ENCODE measurements around the gene HTR3A.

The HTR3A gene

GRCh38 chr11:113949891-113950290, 25.0 kb upstream of the HTR3A start:
- Histone ChIP-seq H3K36me3 (replicated peaks; ENCODE audit: insufficient read depth, low read length) (no peaks in the 10 kb centered on the region), H3K9me3 (replicated peaks; ENCODE audit: insufficient read depth, low read length) (no peaks in the 10 kb centered on the region), H3K4me1 (ENCODE audit: low read length) (no peaks in the 10 kb centered on the region), H3K9ac (ENCODE audit: low read length) (no peak overlapping the region), H3K79me2 (ENCODE audit: low read length) (no peaks in the 10 kb centered on the region), H3K9me2 (replicated peaks; ENCODE audit: insufficient read depth, low read length) (no peaks in the 10 kb centered on the region), H2AFZ (ENCODE audit: low read length) (no peak overlapping the region), H3K4me3 (ENCODE audit: low read length) (no peak overlapping the region), H4K20me1 (ENCODE audit: insufficient read depth, low read length) (no peaks in the 10 kb centered on the region), H3F3A (ENCODE audit: insufficient read depth, low read length) (no peaks in the 10 kb centered on the region), H3K4me2 (ENCODE audit: low read depth, low read length) (no peak overlapping the region), H3K27me3 (replicated peaks; ENCODE audit: insufficient read depth, low read length) (no peaks in the 10 kb centered on the region), H3K27ac (ENCODE audit: low read length) (no peak overlapping the region)
- no peak for DNase-seq
- TF ChIP-seq CTCF (IDR thresholded peaks at IDR 0.05; ENCODE audit: low read length) (no peak), EZH2 (optimal IDR thresholded peaks at IDR 0.05; ENCODE audit: low read depth, low read length) (no peak), EZH2phosphoT487 (IDR thresholded peaks at IDR 0.05; ENCODE audit: low read length) (no peak)

DNA sequence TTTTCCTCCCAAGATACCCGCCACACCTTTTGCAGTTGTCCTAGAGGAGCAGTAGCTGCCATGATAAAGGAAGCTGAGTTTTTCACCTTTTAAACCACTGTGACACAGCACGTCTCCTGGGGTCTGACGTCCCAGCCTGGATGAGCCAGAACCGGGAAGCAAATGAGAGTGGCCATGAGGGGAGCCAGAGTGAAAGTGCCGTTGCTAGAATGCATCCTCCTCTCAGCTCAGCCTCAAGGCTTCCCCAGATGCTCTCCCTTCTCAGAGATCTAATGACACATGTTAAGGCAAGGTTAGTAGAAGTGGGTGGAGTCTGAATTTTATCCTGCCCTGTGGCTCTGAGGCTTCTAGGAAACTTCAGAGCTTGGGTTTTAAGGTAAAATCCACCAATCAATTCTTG, 23.4 kb upstream of the HTR3A start:
- H3K4me1 ChIP-seq (ENCODE audit: low read length), result no peaks in the 10 kb centered on the region
- H4K20me1 ChIP-seq (ENCODE audit: insufficient read depth, low read length), result no peaks in the 10 kb centered on the region
- H3K27ac ChIP-seq (ENCODE audit: low read length), result no peak overlapping the region
- no peak overlapping the region for H3K4me2 ChIP-seq (ENCODE audit: low read depth, low read length)
- H2AFZ ChIP-seq (ENCODE audit: low read length), result no peak overlapping the region
- no peak overlapping the region for H3K4me3 ChIP-seq (ENCODE audit: low read length)
- H3K9me3 ChIP-seq (replicated peaks; ENCODE audit: insufficient read depth, low read length), result no peaks in the 10 kb centered on the region
- H3K36me3 ChIP-seq (replicated peaks; ENCODE audit: insufficient read depth, low read length), result no peaks in the 10 kb centered on the region
- H3K9ac ChIP-seq (ENCODE audit: low read length), result no peak overlapping the region
- no peak for DNase-seq
- no peak for TF ChIP-seq EZH2phosphoT487 (IDR thresholded peaks at IDR 0.05; ENCODE audit: low read length)
- TF ChIP-seq EZH2 (optimal IDR thresholded peaks at IDR 0.05; ENCODE audit: low read depth, low read length), result no peak
- no peak for TF ChIP-seq CTCF (IDR thresholded peaks at IDR 0.05; ENCODE audit: low read length)
- H3F3A ChIP-seq (ENCODE audit: insufficient read depth, low read length), result no peaks in the 10 kb centered on the region
- H3K9me2 ChIP-seq (replicated peaks; ENCODE audit: insufficient read depth, low read length), result no peaks in the 10 kb centered on the region
- no peaks in the 10 kb centered on the region for H3K79me2 ChIP-seq (ENCODE audit: low read length)
- H3K27me3 ChIP-seq (replicated peaks; ENCODE audit: insufficient read depth, low read length), result no peaks in the 10 kb centered on the region

GRCh38 chr11:113952070-113952469, 22.8 kb upstream of the HTR3A start:
- Histone ChIP-seq H3K27me3 (replicated peaks; ENCODE audit: insufficient read depth, low read length) (no peaks in the 10 kb centered on the region), H3K79me2 (ENCODE audit: low read length) (no peaks in the 10 kb centered on the region), H2AFZ (ENCODE audit: low read length) (no peak overlapping the region), H3K4me3 (ENCODE audit: low read length) (no peak overlapping the region), H3F3A (ENCODE audit: insufficient read depth, low read length) (no peaks in the 10 kb centered on the region), H4K20me1 (ENCODE audit: insufficient read depth, low read length) (no peaks in the 10 kb centered on the region), H3K9me3 (replicated peaks; ENCODE audit: insufficient read depth, low read length) (no peaks in the 10 kb centered on the region), H3K4me2 (ENCODE audit: low read depth, low read length) (no peak overlapping the region), H3K27ac (ENCODE audit: low read length) (no peak overlapping the region), H3K9me2 (replicated peaks; ENCODE audit: insufficient read depth, low read length) (no peaks in the 10 kb centered on the region), H3K4me1 (ENCODE audit: low read length) (no peaks in the 10 kb centered on the region), H3K9ac (ENCODE audit: low read length) (no peak overlapping the region), H3K36me3 (replicated peaks; ENCODE audit: insufficient read depth, low read length) (no peaks in the 10 kb centered on the region)
- no peak for TF ChIP-seq EZH2phosphoT487 (IDR thresholded peaks at IDR 0.05; ENCODE audit: low read length)
- TF ChIP-seq CTCF (IDR thresholded peaks at IDR 0.05; ENCODE audit: low read length), result no peak
- TF ChIP-seq EZH2 (optimal IDR thresholded peaks at IDR 0.05; ENCODE audit: low read depth, low read length), result no peak
- no peak for DNase-seq

All from MM.1S (cell line).